Gastroesophageal sphincter (tissue), 4 donors: ENCODE results near the gene CHDH. TPM values are rescaled to one million over a fixed set of nuclear protein-coding genes. Genes with fewer than 3 reads are reported as not detected.

Source experiments
- ATAC-seq: fragments of 150-250 bp; one replicate; pipeline ENCODE4 v1.9.1; 2016; ENCODE audit warnings: mild to moderate bottlenecking, moderate library complexity
- H3K27ac ChIP-seq, 4 donors: fragments of 200-600 bp; sonication (generic) in 3 of 4; 1 replicate in 3 of 4; 2 replicates in 1 of 4; pipeline ENCODE4 v1.5.1; 2016 to 2019
- H3K27me3 ChIP-seq: fragments of 200-600 bp; sonication (generic); one replicate; pipeline ENCODE4 v1.5.1; 2019
- H3K36me3 ChIP-seq, 2 donors: fragments of 200-600 bp; sonication (generic); one replicate each; pipeline ENCODE4 v1.5.1; 2019; ENCODE audit warnings: control low read depth in 1 of 2
- H3K4me1 ChIP-seq, 3 donors: fragments of 200-600 bp; sonication (generic); 1 replicate in 2 of 3; 2 replicates in 1 of 3; pipeline ENCODE4 v1.5.1; 2016 to 2019; ENCODE audit warnings: control low read depth in 2 of 3
- H3K4me3 ChIP-seq, 2 donors: fragments of 200-600 bp; sonication (generic); one replicate each; pipeline ENCODE4 v1.5.1; 2019; ENCODE audit warnings: mild to moderate bottlenecking in 1 of 2, moderate library complexity in 1 of 2
- H3K9me3 ChIP-seq, 3 donors: fragments of 200-600 bp; sonication (generic); one replicate each; pipeline ENCODE4 v1.5.1; 2017 to 2019; ENCODE audit warnings: control low read depth in 2 of 3
- EP300 ChIP-seq: sonication (generic); formaldehyde crosslinking; IDR thresholded peaks from one replicate; pipeline ENCODE4 v1.6.1; 2017; ENCODE audit warnings: antibody characterized with exemption, mild to moderate bottlenecking
- POLR2A ChIP-seq, 2 donors: fragments of 450-650 bp; IDR thresholded peaks; one replicate each; pipeline ENCODE4 v1.6.1; 2017; ENCODE audit warnings: antibody characterized with exemption in 2 of 2, mild to moderate bottlenecking in 2 of 2, moderate library complexity in 1 of 2
- POLR2AphosphoS5 ChIP-seq: sonication (generic); formaldehyde crosslinking; IDR thresholded peaks from one replicate; pipeline ENCODE4 v1.6.1; 2017; ENCODE audit warnings: antibody characterized with exemption
- WGBS, 2 donors: methylation state at CpG; one replicate each; pipeline ENCODE4 v1.1.5; 2018; ENCODE audit warnings: low coverage in 1 of 2; 5-methylcytosine and 5-hydroxymethylcytosine counted together
- total RNA-seq, 4 donors: library from RNA; depleted of rRNA; stranded (reverse); fragments of >200 nt; gene quantifications; one replicate each; pipeline ENCODE4 v1.1.0, GENCODE V29; 2016
- TF ChIP-seq, protein P1 (sequence below), 4 experiments: fragments of 200-600 bp in 2 of 4; fragments of 450-650 bp in 2 of 4; sonication (generic) in 1 of 4; IDR thresholded peaks; one replicate each; pipeline ENCODE4 v1.5.1; 2017 to 2019; ENCODE audit warnings: antibody characterized with exemption in 4 of 4, mild to moderate bottlenecking in 2 of 4, moderate library complexity in 2 of 4

CHDH gene
- total RNA-seq, 4 donors from 2014 or later: 0.78 to 13.1 (median 4.0) TPM

DNA sequence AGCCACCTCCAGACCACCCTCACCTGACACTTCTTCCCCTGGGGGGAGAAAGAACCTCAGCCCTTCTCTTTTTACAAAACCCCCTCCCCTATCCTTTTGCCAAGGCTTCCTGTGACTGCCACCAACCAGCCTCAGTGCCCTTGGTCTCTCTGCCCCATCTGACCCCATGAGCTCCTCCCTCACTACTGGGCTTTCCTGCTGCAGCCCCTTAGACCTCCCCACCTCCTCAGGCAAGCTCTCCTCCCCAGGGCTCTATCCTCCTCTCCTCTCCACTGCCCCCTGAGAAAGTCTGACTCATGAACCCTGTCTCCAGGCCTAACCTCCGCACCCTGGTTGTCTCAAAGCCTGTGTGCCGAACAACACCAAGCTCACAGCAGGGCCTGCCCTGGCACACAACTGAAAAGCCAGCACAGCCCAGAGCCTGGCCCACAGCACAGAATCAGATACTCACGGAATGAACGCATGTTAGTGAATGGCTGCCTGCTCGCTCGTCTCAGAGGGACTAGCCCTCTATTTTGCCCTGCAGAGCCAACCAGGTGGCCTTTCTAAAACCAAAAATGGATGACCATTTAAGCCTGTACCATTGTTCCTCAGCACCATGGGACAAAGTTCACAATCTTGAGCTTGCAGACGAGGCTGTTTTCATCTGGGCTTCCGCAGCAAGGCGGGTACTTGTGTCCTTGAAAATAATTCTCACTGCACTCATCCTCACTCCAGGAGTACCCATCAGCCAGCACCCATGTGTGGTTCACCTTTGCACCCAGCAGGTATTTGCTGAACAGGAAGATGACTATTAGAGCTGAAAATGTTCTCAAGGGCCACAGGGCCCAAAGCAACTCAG lies 1.7 kb downstream of the CHDH start:
- TF ChIP-seq, protein P1, sequence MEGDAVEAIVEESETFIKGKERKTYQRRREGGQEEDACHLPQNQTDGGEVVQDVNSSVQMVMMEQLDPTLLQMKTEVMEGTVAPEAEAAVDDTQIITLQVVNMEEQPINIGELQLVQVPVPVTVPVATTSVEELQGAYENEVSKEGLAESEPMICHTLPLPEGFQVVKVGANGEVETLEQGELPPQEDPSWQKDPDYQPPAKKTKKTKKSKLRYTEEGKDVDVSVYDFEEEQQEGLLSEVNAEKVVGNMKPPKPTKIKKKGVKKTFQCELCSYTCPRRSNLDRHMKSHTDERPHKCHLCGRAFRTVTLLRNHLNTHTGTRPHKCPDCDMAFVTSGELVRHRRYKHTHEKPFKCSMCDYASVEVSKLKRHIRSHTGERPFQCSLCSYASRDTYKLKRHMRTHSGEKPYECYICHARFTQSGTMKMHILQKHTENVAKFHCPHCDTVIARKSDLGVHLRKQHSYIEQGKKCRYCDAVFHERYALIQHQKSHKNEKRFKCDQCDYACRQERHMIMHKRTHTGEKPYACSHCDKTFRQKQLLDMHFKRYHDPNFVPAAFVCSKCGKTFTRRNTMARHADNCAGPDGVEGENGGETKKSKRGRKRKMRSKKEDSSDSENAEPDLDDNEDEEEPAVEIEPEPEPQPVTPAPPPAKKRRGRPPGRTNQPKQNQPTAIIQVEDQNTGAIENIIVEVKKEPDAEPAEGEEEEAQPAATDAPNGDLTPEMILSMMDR (IDR thresholded peaks at IDR 0.05): no peak
- TF ChIP-seq POLR2A (IDR thresholded peaks at IDR 0.05) (no peak), EP300 (no peak), POLR2AphosphoS5 (no peak)
- H3K4me3 ChIP-seq: no peak overlapping the region

DNA sequence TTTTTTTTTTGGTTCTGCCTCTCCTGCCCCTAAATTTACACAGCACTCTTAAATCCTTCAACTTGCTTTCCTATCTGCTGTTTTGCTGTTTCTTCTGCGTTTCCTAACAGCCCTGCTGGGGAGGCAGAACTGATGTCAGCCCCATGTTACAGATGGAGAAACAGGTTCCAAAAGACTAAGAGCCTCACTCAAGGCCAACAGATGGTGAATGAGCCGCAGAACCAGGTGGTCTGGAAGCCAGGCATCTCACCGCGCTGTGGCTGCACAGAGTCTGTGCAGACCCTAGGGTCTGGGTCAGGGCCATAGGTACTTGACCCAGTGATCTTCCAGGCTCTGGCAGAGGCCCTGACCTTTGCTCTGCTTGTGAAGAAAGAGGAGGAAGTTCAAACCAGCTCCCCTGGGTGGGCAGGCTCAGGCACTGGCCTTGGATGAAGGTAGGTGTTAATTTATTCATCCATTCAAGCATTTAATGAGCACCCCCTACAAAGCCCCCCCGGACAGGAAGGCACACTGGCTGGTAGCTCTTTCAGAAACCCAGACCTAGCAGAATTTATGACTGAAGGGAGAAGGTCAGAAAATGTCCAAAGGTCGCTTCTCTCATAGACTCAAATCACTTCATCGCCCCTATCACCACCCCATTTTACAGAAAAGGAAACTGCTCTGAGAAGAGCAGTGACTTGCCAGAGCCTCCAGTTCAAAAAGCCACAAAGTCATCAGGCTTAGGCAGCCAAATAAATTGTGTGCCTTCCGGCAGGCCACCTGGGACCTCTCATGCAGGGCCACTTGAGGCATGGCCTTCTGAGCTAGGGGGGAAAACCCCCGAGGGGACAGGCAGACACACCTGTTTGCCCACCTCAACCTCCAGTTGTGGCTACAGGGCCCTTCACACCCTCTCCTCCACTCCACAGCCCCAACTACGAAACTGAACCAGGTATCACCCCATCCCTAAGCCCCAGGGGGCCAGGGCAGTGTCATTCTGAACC lies 2.7 kb downstream of the CHDH start:
- no peak for ATAC-seq
- Histone ChIP-seq H3K36me3 (no peaks in the 10 kb centered on the region), H3K27me3 (peaks cover 23% of the 10 kb centered on the region), H3K4me3 (no peak overlapping the region), H3K9me3 (no peaks in the 10 kb centered on the region), H3K27ac (no peak overlapping the region), H3K4me1 (peaks cover 0 to 22% (median 4%) of the 10 kb centered on the region in 3 donors)
- 83% methylated on average over 4 of the region's 10 CpGs; no CpG with 5 or more reads in 1 of the 2 donors for WGBS, 2 donors
- no peak for TF ChIP-seq POLR2A (IDR thresholded peaks at IDR 0.05)
- TF ChIP-seq, protein P1 (IDR thresholded peaks at IDR 0.05): no peak
- TF ChIP-seq EP300: no peak
- no peak for TF ChIP-seq POLR2AphosphoS5

More for the DNA sequence above, 1.7 kb downstream of the CHDH start:
- Histone ChIP-seq H3K27me3 (peaks cover 29% of the 10 kb centered on the region), H3K9me3 (no peaks in the 10 kb centered on the region), H3K36me3 (no peaks in the 10 kb centered on the region), H3K27ac (no peak overlapping the region), H3K4me1 (peaks cover 0 to 22% (median 4%) of the 10 kb centered on the region in 3 donors)
- ATAC-seq: no peak
- 89% methylated on average over 5 of the region's 9 CpGs; no CpG with 5 or more reads in 1 of the 2 donors for WGBS, 2 donors

DNA sequence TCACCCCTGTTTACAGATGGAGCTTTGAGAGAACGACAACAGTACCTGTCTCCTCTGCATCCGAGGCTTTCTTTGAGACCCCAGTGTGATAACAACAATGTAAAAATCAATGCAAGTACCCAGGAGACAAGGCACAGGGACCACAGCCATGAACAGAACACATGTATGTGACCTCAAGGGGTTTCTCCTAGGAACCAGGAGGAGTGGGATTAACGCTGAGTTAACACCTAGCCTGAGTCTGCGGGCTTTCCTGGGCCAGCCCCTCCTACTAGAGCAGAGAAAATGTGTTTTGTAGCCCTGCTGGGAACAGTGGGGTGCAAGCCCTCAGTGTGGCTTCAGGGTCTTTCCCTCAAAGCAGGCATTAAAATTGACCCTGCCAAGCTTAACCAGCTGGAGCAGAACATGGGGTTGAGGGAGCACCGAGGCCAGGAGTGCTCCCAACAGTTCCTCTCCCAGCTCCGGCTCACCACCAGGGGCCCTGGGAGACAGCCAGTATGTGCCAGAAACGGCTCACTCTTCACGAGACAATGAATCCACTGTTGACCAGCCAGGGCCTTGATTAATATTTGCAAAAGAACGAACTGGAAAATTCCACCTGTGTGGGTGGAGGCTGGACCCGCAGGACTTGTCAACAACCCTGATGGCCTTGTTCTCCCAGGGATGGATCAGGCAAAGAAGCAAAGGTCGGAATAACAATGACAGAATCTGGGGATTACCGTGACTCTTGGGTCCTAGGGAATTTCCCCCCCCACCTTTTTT lies 3.6 kb downstream of the CHDH start:
- 38 to 57% methylated on average over 5 to 6 of the region's 12 CpGs for WGBS, 2 donors
- no peaks in the 10 kb centered on the region for H3K9me3 ChIP-seq
- ATAC-seq: no peak
- no peaks in the 10 kb centered on the region for H3K36me3 ChIP-seq
- TF ChIP-seq POLR2A (IDR thresholded peaks at IDR 0.05): no peak
- no peak for TF ChIP-seq EP300
- no peak for TF ChIP-seq POLR2AphosphoS5
- TF ChIP-seq, protein P1 (IDR thresholded peaks at IDR 0.05): no peak
- peaks cover 0 to 22% (median 4%) of the 10 kb centered on the region in 3 donors for H3K4me1 ChIP-seq
- no peak overlapping the region for H3K27ac ChIP-seq
- no peak overlapping the region for H3K4me3 ChIP-seq
- H3K27me3 ChIP-seq: peaks cover 18% of the 10 kb centered on the region

DNA sequence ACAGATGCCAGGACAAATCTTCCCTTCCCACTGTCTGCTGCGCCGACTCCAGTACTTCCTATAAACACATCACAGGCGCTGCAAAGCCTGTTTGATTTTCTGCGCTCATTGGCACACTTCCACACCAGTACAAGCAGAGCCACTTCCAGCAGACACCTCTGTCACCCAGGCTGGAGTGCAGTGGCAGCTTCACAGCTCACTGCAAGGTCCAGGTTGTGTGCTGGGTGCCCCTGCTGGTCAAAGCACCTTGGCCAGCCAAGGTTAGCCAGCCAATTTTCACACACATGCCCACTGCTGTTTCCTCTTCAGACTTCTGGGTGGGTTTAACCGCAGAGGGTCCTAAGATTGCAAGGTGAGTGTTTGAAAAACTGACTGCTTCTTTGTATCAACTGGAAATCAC lies 4.9 kb downstream of the CHDH start:
- Histone ChIP-seq H3K27me3 (peaks cover 5% of the 10 kb centered on the region), H3K27ac (no peak overlapping the region), H3K9me3 (no peaks in the 10 kb centered on the region), H3K36me3 (no peaks in the 10 kb centered on the region), H3K4me1 (peaks cover 0 to 13% (median 0%) of the 10 kb centered on the region in 3 donors), H3K4me3 (no peak overlapping the region)
- no peak for ATAC-seq
- TF ChIP-seq POLR2A (IDR thresholded peaks at IDR 0.05): no peak
- no peak for TF ChIP-seq POLR2AphosphoS5
- no peak for TF ChIP-seq EP300
- TF ChIP-seq, protein P1 (IDR thresholded peaks at IDR 0.05): no peak
- 89 to 94% methylated on average over 2 to 5 of the region's 5 CpGs for WGBS, 2 donors
